ENCODE results near the gene TMEM18. TPM values are rescaled to one million over a fixed set of nuclear protein-coding genes. Genes with fewer than 3 reads are reported as not detected.

Gene TMEM18
- total RNA-seq, 4 donors from 2014 or later: 7.3 to 23.7 (median 17.8) TPM

- 72 to 78% methylated on average over 5 of the region's 5 CpGs for WGBS, 2 donors
Measured at GRCh38 chr2:633371-633770, 43.8 kb downstream of the TMEM18 start.

DNA sequence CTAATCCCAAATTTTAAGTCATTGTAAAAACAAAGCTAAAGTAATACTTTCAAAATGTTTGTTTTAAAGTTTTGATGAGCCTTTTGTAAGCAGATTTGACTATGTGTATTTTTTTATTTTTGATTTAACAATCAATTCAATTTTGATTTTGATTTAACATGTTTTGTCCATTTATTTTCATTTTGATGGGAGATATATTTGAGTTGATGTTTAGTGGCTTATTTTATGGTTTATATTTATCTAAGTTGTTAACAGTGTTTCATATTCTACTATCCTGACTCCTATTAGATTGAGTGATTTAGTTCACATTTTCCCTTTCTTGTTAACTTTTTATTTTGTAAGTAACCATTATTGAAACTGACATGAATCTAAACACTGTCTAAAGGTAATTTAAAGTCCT, 44.7 kb downstream of the TMEM18 start:
- H3K4me1 ChIP-seq: peaks cover 0 to 49% (median 7%) of the 10 kb centered on the region in 3 donors
- no peak overlapping the region for H3K27ac ChIP-seq
- no peak overlapping the region for H3K4me3 ChIP-seq
- no peaks in the 10 kb centered on the region for H3K36me3 ChIP-seq
- H3K9me3 ChIP-seq: peaks cover 0 to 8% (median 0%) of the 10 kb centered on the region in 3 donors
- no peak for DNase-seq
- intact Hi-C loops (cut with DNase I): no loop called here
- TF ChIP-seq CTCF (IDR thresholded peaks at IDR 0.05): no peak
- TF ChIP-seq POLR2A (IDR thresholded peaks at IDR 0.05): no peak
- peaks cover 0 to 11% (median 0%) of the 10 kb centered on the region in 4 donors for H3K27me3 ChIP-seq

More at GRCh38 chr2:633371-633770, 43.8 kb downstream of the TMEM18 start:
- Histone ChIP-seq H3K27ac (no peak overlapping the region), H3K27me3 (peaks cover 0 to 11% (median 0%) of the 10 kb centered on the region in 4 donors), H3K9me3 (peaks cover 0 to 8% (median 0%) of the 10 kb centered on the region in 3 donors), H3K4me3 (no peak overlapping the region), H3K36me3 (no peaks in the 10 kb centered on the region), H3K4me1 (peaks cover 0 to 42% (median 7%) of the 10 kb centered on the region in 3 donors)
- intact Hi-C loops (cut with DNase I): no loop called here
- DNase-seq: no peak
- TF ChIP-seq POLR2A (IDR thresholded peaks at IDR 0.05): no peak
- no peak for TF ChIP-seq CTCF (IDR thresholded peaks at IDR 0.05)

DNA sequence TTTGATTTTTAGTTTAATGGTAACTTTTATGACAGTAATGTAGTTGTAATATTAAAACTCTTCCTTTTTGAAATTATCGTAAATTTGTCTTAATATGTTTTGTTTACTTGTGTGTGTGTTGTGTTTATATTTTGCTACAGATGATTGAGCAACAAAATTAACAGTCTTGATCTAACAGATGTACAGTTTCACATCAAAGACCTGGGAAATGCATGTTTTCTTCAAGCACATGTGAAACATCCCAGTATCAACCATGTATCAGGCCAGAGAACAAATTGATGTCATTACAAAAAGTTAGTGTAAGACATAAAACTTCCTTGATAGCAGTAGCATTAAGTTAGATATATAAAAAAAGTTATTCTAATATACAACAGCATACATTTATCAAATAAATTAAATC, 45.5 kb downstream of the TMEM18 start:
- H3K9me3 ChIP-seq: peaks cover 0 to 6% (median 0%) of the 10 kb centered on the region in 3 donors
- TF ChIP-seq POLR2A (IDR thresholded peaks at IDR 0.05): no peak
- TF ChIP-seq CTCF (IDR thresholded peaks at IDR 0.05): no peak
- WGBS, 2 donors: 88 to 100% methylated on average over 1 of the region's 1 CpG

GRCh38 chr2:630451-631320, 46.5 kb downstream of the TMEM18 start:
- TF ChIP-seq CTCF (IDR thresholded peaks at IDR 0.05): no peak
- no peak for TF ChIP-seq POLR2A (IDR thresholded peaks at IDR 0.05)
- Histone ChIP-seq H3K9me3 (no peaks in the 10 kb centered on the region), H3K4me3 (no peak overlapping the region), H3K4me1 (peaks cover 0 to 42% (median 0%) of the 10 kb centered on the region in 3 donors), H3K27ac (no peak overlapping the region), H3K36me3 (no peaks in the 10 kb centered on the region), H3K27me3 (no peaks in the 10 kb centered on the region)
- DNase-seq: no peak
- 0% methylated on average over 1 of the region's 1 CpG for WGBS, 2 donors
- intact Hi-C loops (cut with DNase I): no loop called here

More for the DNA sequence above, 45.5 kb downstream of the TMEM18 start:
- Histone ChIP-seq H3K36me3 (no peaks in the 10 kb centered on the region), H3K27me3 (peaks cover 0 to 9% (median 0%) of the 10 kb centered on the region in 4 donors), H3K4me3 (no peak overlapping the region), H3K27ac (no peak overlapping the region), H3K4me1 (peaks cover 0 to 43% (median 5%) of the 10 kb centered on the region in 3 donors)
- intact Hi-C loops (cut with DNase I): no loop called here
- no peak for DNase-seq

DNA sequence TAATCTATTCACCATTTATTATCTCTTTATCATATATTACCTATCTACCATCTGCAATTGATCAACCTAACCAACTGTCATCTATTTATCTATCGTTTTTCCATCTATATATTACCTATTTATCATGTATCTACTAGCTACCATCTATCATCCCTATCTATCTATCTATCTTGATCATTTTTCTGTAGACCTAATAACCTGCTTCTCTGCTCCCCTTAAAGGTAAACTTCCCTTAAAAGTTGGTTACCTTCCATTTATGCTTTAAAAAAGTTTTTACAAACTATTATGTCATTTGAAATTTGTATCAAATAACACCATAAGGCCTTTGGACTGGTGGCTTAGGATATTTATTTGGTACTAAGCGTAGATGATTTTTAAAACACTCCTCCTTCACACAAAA, 47.2 kb downstream of the TMEM18 start:
- WGBS, 2 donors: 28 to 41% methylated on average over 2 of the region's 2 CpGs

More for the DNA sequence above, 47.2 kb downstream of the TMEM18 start:
- Histone ChIP-seq H3K36me3 (no peaks in the 10 kb centered on the region), H3K27me3 (no peaks in the 10 kb centered on the region), H3K4me1 (peaks cover 0 to 42% (median 0%) of the 10 kb centered on the region in 3 donors), H3K4me3 (no peak overlapping the region), H3K27ac (no peak overlapping the region), H3K9me3 (no peaks in the 10 kb centered on the region)
- DNase-seq: no peak
- TF ChIP-seq POLR2A (IDR thresholded peaks at IDR 0.05): no peak
- no peak for TF ChIP-seq CTCF (IDR thresholded peaks at IDR 0.05)
- intact Hi-C loops (cut with DNase I): no loop called here
